RWPE1 (cell line): Measurements from ENCODE around the gene SUPT3H.
"Not testable (repeated sequence)": the region's sequence is repeated elsewhere in the genome, so short reads cannot be mapped to it uniquely, and the experiment has no call there.

ENCODE experiments used
- CTCF ChIA-PET: fragments of 350-600 bp; sonication (Branson Sonifier 250); formaldehyde crosslinking; extraction: SDS; loops from one replicate; lab custom pipeline; 2021; lab: Yijun Ruan, JAX
- POLR2A ChIA-PET: fragments of 400-600 bp; formaldehyde crosslinking; extraction: SDS; loops from one replicate; lab custom pipeline; 2020; ENCODE audit warnings: antibody characterized with exemption; ENCODE audit not compliant: low non-redundant PET; lab: Yijun Ruan, JAX
- DNase-seq: peaks from one replicate; pipeline ENCODE4 v3.0.0; 2012; ENCODE audit warnings: low spot score
- H3K27ac ChIP-seq: fragments of 450-650 bp; 2 replicates; pipeline ENCODE4 v1.5.1; 2017
- TF ChIP-seq, protein P1 (sequence below): fragments of 450-650 bp; conservative IDR thresholded peaks from 2 replicates; pipeline ENCODE4 v1.5.1; 2017; ENCODE audit warnings: low read depth, mild to moderate bottlenecking

The SUPT3H gene

DNA sequence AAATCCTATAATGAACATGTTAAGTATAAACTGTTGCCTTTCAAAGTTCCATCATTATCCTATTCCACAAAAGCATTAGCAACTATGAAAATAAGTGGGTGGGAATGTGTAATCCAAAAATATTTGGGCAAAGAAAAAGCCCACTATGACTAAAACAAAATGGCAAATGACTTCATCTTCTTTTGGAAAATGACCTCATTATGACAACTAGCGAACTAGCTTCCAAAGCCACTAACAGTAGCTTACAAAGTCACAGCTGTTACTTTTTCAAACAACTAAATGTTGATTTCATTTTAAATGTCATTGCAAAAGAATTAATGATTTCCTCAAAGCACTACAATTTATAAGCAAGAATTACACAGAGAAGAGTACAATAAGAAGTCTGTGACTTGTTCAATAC lies 99.4 kb downstream of the SUPT3H start:
- ChIA-PET CTCF (no interaction called here), POLR2A (no interaction called here)
- DNase-seq = no peak
- TF ChIP-seq, protein P1, sequence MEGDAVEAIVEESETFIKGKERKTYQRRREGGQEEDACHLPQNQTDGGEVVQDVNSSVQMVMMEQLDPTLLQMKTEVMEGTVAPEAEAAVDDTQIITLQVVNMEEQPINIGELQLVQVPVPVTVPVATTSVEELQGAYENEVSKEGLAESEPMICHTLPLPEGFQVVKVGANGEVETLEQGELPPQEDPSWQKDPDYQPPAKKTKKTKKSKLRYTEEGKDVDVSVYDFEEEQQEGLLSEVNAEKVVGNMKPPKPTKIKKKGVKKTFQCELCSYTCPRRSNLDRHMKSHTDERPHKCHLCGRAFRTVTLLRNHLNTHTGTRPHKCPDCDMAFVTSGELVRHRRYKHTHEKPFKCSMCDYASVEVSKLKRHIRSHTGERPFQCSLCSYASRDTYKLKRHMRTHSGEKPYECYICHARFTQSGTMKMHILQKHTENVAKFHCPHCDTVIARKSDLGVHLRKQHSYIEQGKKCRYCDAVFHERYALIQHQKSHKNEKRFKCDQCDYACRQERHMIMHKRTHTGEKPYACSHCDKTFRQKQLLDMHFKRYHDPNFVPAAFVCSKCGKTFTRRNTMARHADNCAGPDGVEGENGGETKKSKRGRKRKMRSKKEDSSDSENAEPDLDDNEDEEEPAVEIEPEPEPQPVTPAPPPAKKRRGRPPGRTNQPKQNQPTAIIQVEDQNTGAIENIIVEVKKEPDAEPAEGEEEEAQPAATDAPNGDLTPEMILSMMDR = no peak
- H3K27ac ChIP-seq = no peak overlapping the region

DNA sequence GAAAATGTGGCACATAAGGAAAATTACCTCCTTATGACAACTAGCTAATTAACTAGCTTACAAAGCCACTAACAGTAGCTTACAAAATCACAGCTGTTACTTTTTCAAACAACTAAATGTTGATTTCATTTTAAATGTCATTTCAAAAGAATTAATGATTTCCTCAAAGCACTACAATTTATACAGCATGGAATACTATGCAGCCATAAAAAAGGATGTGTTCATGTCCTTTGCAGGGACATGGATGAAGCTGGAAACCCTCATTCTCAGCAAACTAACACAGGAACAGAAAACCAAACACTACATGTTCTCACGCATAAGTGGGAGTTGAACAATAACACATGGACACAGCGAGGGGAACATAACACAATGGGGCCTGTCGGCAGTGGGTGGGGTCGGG lies 100.0 kb downstream of the SUPT3H start:
- H3K27ac ChIP-seq, POLR2A ChIA-PET, CTCF ChIA-PET, DNase-seq: not testable (repeated sequence)

DNA sequence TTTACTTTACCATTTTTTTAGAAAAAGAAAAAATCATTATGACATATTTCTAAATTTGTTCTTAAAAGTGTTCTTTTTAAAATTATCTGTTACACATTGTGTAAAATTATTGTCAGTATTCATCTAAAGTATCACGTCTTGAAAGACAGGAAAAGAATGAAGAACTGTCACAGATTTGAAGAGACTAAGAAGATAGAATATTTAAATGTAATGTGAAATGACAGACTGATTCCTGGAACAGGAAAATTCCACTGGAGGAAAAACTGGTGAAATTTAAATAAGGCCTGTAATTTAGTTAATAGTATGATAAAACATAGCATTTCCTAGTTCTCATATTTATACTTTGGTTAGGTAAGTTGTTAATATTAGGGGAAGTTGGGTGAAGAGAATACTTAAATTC lies 102.4 kb downstream of the SUPT3H start:
- DNase-seq = no peak
- ChIA-PET POLR2A (no interaction called here), CTCF (no interaction called here)
- TF ChIP-seq, protein P1 = no peak
- H3K27ac ChIP-seq = no peak overlapping the region

- TF ChIP-seq, protein P1 = no peak
- ChIA-PET POLR2A (no interaction called here), CTCF (no interaction called here)
- H3K27ac ChIP-seq = no peak overlapping the region
- DNase-seq = no peak
These were observed 105.1 kb downstream of the SUPT3H start for GRCh38 chr6:45272626-45273025.

DNA sequence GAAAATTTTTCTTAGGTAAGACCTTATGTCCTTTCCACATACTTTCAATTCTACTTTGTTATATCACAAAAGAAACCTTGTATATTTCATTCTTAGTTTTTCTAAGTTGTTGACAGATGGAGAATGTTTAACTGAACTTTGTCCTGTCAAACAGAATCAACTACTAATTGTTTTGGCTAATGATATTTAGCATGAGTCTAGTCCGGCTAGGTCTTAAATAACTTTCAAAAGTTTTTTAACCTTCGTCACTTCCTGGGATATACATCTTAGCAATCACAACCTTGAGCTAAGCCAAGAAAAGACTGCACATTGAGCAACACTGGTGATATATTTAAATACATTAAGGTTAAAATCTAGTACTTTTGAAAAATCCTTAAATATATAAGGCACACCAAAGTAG lies 112.5 kb downstream of the SUPT3H start:
- POLR2A ChIA-PET = no interaction called here
- CTCF ChIA-PET = no interaction called here
- DNase-seq = no peak
- TF ChIP-seq, protein P1 = no peak
- H3K27ac ChIP-seq = no peak overlapping the region

DNA sequence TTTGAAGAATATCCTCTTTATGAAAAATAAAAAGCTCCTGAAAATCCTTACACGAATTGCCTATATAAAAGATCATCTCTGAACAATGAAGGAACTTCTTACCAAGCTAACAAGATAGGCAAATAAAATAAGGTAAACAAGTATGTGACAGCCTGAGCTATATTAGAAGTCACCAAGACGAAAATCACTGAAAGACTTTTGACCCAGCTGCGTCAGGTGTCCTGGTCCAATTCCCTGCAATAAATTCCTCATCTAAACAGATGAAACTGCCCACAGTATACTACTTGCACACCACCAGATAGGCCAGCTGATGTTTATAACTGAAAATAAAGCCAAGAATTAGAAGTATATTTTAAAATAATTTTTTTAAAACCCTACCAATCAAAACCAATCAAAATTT lies 117.0 kb downstream of the SUPT3H start:
- DNase-seq = no peak
- ChIA-PET POLR2A (no interaction called here), CTCF (no interaction called here)
- H3K27ac ChIP-seq = no peak overlapping the region
- TF ChIP-seq, protein P1 = no peak

DNA sequence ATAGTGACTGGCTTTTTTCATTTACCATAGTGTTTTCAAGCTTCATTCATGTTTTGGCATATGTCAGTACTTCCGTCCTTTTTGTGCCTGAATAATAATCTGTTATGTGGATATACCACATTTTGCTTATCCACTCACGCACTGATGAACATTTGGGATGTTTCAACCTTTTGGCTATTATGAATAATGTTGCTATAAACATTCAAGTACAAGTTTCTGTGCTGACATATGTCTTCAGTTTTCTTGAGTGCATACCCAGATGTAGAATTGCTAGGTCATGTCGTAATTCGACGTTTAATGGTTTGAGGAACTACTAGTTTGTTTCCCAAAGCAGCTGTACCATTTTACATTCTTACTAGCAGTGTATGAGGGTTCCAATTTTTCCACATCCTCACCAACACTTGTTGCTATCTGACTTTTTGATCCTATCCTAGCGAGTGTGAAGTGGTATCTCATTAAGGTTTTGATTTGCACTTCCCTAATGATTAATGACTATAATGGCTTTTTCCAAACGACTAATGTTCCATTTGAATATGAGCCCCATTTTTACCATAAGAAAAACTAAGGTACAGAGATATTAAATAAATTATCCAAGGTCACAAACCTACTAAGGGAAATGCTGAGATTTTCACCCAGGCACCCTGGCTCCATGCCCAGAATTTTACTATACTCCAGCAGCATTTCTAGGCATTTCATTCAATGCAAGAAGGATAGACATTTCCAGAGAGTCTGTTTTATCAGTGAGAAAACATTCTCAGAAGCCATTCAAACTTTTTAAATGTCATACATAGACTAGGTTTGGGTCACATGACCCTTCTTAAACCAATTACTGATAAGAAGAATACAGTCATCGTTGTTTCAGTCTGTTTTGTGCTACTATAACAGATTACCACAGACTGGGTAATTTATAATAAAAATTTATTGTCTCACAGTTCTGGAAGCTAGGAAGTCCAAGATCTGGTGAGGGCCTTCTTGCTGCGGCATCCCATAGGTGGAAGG lies 120.7 kb downstream of the SUPT3H start:
- CTCF ChIA-PET = interaction anchor here (0.6 kb wide), 1 partner anchor 92 kb away, joined by 4 read pairs; no protein-coding TSS in a partner anchor
- no peak overlapping the region for H3K27ac ChIP-seq
- TF ChIP-seq, protein P1 = no peak
- POLR2A ChIA-PET = no interaction called here
- no peak for DNase-seq
